Kidney (tissue), 14 donors: Measurements from ENCODE around the gene GPR55. TPM values are rescaled to one million over a fixed set of nuclear protein-coding genes. Genes with fewer than 3 reads are reported as not detected.

Experiments used
- DNase-seq, 5 donors: peaks; one replicate each; pipeline ENCODE4 v3.0.0-alpha.2; 2013 to 2020
- FAIRE-seq: peaks from 2 replicates; lab custom pipeline; 2012; peaks lifted over from hg19 to GRCh38; lab: Jason Lieb, UNC
- H3K27ac ChIP-seq, 2 donors: one replicate each; pipeline ENCODE4 v1.7.0; 2013; ENCODE audit warnings: low read depth in 2 of 2, low read length in 2 of 2, inconsistent platforms in 1 of 2
- H3K27me3 ChIP-seq: one replicate; pipeline ENCODE4 v1.7.1; 2013; ENCODE audit warnings: low read length, inconsistent platforms; ENCODE audit not compliant: control insufficient read depth, insufficient read depth
- H3K36me3 ChIP-seq, 3 donors: one replicate each; pipeline versions ENCODE4 v1.7.0 to v1.7.1; 2013; ENCODE audit warnings: low read length in 3 of 3, control low read depth in 1 of 3, inconsistent platforms in 1 of 3; ENCODE audit not compliant: insufficient read depth in 3 of 3, control insufficient read depth in 2 of 3
- H3K4me1 ChIP-seq, 3 donors: one replicate each; pipeline versions ENCODE4 v1.7.0 to v1.7.1; 2013; ENCODE audit warnings: low read length in 3 of 3, inconsistent platforms in 1 of 3, low read depth in 1 of 3; ENCODE audit not compliant: control insufficient read depth in 2 of 3, insufficient read depth in 2 of 3
- H3K4me3 ChIP-seq, 3 donors: one replicate each; pipeline versions ENCODE4 v1.7.0 to v1.8.1; 2013; ENCODE audit warnings: low read length in 3 of 3, control low read depth in 1 of 3, inconsistent platforms in 1 of 3
- H3K9ac ChIP-seq, 3 donors: one replicate each; pipeline versions ENCODE4 v1.7.0 to v1.7.1; 2013; ENCODE audit warnings: low read length in 3 of 3, control low read depth in 1 of 3, inconsistent platforms in 1 of 3
- H3K9me3 ChIP-seq, 3 donors: one replicate each; pipeline versions ENCODE4 v1.7.0 to v1.7.1; 2013; ENCODE audit warnings: low read length in 3 of 3, control low read depth in 1 of 3, inconsistent platforms in 1 of 3; ENCODE audit not compliant: control insufficient read depth in 2 of 3, insufficient read depth in 1 of 3
- CTCF ChIP-seq: IDR thresholded peaks from 3 replicates; pipeline ENCODE4 v1.5.1; 2012; ENCODE audit warnings: mild to moderate bottlenecking, moderate library complexity, borderline replicate concordance; ENCODE audit not compliant: insufficient read depth; ENCODE audit errors: extremely low read depth
- intact Hi-C: fragments of 100-400 bp; cut with DNase I; formaldehyde crosslinking; loops from one replicate; pipeline ENCODE4 v1.11.1; 2022
- polyA plus RNA-seq: library from polyadenylated mRNA; stranded (reverse); fragments of 350-450 nt; fragmentation: Illumina TruSeq; extraction: RNeasy Lipid Tissue Mini Kit (QIAGEN cat#74804); gene quantifications from one replicate; pipeline ENCODE4 v1.2.3, GENCODE V29; 2014; ENCODE audit warnings: low read depth, low replicate concordance; ENCODE audit not compliant: insufficient read depth
- total RNA-seq: library from RNA; stranded (reverse); fragmentation: NEBNext Ultra II Directional; extraction: Animal tissue kit (Norgen Biotek cat#: 25700); gene quantifications from one replicate; pipeline ENCODE4 v1.2.1, GENCODE V29; 2021
- donor health status: control.
- donor health status: control.
- donor health status: control.
- donor health status: control.
- donor health status: control.
- donor health status: DM: yes; HTN: yes; CAD: no.
- donor health status: Normal renal cell carcinoma (clear cell type).

The GPR55 gene
- total and polyA plus RNA-seq, 2 donors from 2014 or later, result 0.69 TPM; not detected in 1

GRCh38 chr2:230958820-230959756 lies 34.0 kb upstream of the GPR55 start:
- H3K4me1 ChIP-seq, result no peaks in the 10 kb centered on the region
- no peaks in the 10 kb centered on the region for H3K9me3 ChIP-seq
- TF ChIP-seq CTCF, result no peak
- H3K4me3 ChIP-seq, result no peak overlapping the region
- H3K27ac ChIP-seq, result no peak overlapping the region
- no peaks in the 10 kb centered on the region for H3K36me3 ChIP-seq
- H3K9ac ChIP-seq, result no peak overlapping the region
- no peak for FAIRE-seq
- no peaks in the 10 kb centered on the region for H3K27me3 ChIP-seq
- DNase-seq, result no peak
- intact Hi-C loops, result no loop called here

DNA sequence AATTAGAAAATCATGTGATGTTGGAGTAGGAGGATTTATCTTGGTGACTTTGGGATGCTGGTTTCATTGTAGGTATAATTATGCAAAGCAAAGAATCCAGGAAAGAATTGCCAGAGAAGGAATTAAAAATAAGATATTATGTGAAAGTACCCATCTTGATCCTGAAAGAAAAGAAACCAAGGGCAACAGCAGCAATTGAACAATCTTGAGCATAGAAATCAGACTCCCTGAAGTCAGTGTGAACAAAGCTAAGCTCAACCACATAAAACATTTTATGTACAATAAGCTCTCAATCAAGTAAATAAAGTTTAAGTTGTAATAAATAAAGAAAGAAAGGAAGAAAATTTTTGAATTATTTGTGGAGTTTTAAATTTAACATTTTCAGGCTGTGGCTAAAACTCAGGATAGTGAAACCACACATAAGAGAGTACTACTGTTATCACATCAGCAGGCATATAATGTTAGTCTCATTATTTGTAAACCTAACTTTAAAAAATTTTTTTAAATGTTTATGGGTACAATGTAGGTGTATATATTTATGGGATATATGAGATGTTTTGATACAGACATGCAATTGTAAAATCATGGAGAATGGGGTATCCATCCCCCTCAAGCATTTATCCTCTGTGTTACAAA lies 32.8 kb upstream of the GPR55 start:
- Histone ChIP-seq H3K36me3 (no peaks in the 10 kb centered on the region), H3K27me3 (no peaks in the 10 kb centered on the region), H3K9ac (no peak overlapping the region), H3K9me3 (no peaks in the 10 kb centered on the region), H3K4me3 (peak overlapping the region in 2 of 3 donors; percentile 8 to 30), H3K27ac (no peak overlapping the region), H3K4me1 (no peaks in the 10 kb centered on the region)
- no peak for TF ChIP-seq CTCF
- FAIRE-seq, result no peak
- intact Hi-C loops, result no loop called here
- DNase-seq, result no peak

DNA sequence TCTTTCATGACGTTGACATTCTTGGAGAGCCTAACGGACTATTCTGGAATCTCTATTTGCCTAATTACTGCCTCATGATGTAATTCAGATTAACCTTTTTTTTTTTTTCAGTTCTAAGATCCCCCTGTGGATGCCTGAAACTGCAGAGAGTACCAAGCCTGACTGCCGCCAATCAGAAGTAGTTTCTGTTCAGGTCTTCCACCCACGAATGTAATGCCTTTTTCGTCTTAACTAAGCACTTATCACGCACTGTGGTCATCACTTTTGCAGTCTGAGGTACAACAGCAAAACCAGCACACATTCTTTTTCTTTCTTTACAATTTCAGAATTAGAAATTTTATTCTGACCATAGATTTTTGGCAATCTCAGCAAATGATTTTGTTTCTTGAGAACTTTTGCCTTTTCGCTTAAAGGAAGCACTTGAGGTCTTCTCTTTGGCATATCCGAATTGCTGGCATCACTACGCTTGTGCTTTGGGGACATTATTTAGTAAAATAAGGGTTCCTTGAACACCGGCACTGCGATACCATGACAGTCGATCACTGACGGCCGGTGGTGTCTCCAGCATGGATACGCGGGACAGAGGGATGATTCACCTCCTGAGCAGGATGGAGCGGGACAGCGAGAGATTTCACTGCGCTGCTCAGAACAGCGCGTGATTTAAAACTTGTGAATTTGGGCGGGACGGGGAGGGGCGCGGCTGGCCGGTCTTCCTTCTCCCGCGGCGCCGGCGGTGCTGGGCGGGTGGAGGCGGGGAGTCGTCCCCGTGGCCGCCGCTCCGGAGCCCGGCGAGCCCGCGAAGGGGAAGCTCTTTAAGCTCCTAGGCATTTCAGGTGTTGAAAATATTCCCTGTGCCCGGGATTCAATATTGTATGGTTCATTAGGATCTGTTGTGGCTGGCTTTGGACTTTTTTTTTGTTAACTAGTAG lies 32.0 kb upstream of the GPR55 start:
- TF ChIP-seq CTCF, result no peak
- H3K9ac ChIP-seq, result no peak overlapping the region
- no peak for FAIRE-seq
- peak in 3 of 5 donors; percentile 50 to 76 (median 61) for DNase-seq
- H3K4me1 ChIP-seq, result no peaks in the 10 kb centered on the region
- no peaks in the 10 kb centered on the region for H3K27me3 ChIP-seq
- H3K27ac ChIP-seq, result no peak overlapping the region
- H3K4me3 ChIP-seq, result peak overlapping the region in 2 of 3 donors; percentile 8 to 30
- H3K36me3 ChIP-seq, result no peaks in the 10 kb centered on the region
- no peaks in the 10 kb centered on the region for H3K9me3 ChIP-seq
- intact Hi-C loops, result no loop called here
